OCI-LY7 (cell line): ENCODE data around the gene VPS9D1.

ENCODE experiments used
- CTCF ChIP-seq: fragments of 200-600 bp; sonication (generic); conservative IDR thresholded peaks from 2 replicates; pipeline ENCODE4 v1.5.1; 2014; ENCODE audit warnings: mild to moderate bottlenecking, antibody characterized with exemption, low read length, moderate library complexity, mixed read lengths
- EZH2phosphoT487 ChIP-seq: fragments of 200-600 bp; sonication (generic); IDR thresholded peaks from 2 replicates; pipeline ENCODE4 v1.6.1; 2018; ENCODE audit warnings: low read depth, borderline replicate concordance, mild to moderate bottlenecking, mixed run types, antibody characterized with exemption, low read length, moderate library complexity, mixed read lengths

- no peak for TF ChIP-seq CTCF
- TF ChIP-seq EZH2phosphoT487 = no peak
Measured at GRCh38 chr16:89738072-89738377, 17.3 kb upstream of the VPS9D1 start.
